Measurements from ENCODE around the gene SPAST. TPM values are rescaled to one million over a fixed set of nuclear protein-coding genes. Genes with fewer than 3 reads are reported as not detected.

SPAST gene
- total RNA-seq, 1 experiment from 2014 or later = 37.8 TPM

DNA sequence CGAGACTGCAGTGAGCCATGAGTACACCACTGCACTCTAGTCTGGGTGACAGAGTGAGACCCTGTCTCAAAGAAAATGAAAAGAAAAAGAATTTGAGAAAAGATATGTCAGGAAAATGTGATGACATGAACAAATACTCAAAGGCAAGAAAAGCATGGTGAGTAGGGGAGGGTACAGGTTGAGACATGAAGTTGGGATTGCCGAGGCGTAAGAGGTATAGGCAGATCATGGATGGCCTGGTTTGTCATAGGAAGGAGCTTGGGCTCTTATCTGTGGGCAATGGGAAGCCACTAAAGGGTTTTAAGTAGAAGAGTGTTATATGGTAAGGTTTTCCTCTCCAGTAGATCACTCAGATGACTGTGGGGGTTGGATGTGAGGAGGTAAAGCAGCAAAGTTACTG is 32.3 kb downstream of the SPAST start:
- DNase-seq (ENCODE audit: low read depth, low spot score) (no peak), ATAC-seq (no peak)
- no TSS peak for BruUV-seq (replicated peaks)
- H3K27me3 ChIP-seq (ENCODE audit: control insufficient read depth, insufficient read depth, low read length) = no peaks in the 10 kb centered on the region
- intact Hi-C loops (cut with micrococcal nuclease; ENCODE audit: unreplicated experiment) = no loop called here
- H3K4me3 ChIP-seq (ENCODE audit: low read depth in 2 of 2, low read length in 2 of 2) = no peak overlapping the region
- H3K9me3 ChIP-seq (ENCODE audit: control insufficient read depth, insufficient read depth, low read depth, low read length) = no peaks in the 10 kb centered on the region
- POLR2A ChIA-PET = no interaction called here
- CTCF ChIA-PET = no interaction called here
- H3K27ac ChIP-seq (ENCODE audit: low read length) = no peak overlapping the region
- in situ Hi-C loops (cut with HindIII; ENCODE audit: low pct_unique_long_range_greater_than_20kb, low sequenced_read_pairs) = no loop called here
- no peaks in the 10 kb centered on the region for H3K4me1 ChIP-seq (ENCODE audit: control insufficient read depth, insufficient read depth, low read length)
- no peaks in the 10 kb centered on the region; the same call in 1 of the 2 replicates for H3K36me3 ChIP-seq (ENCODE audit: control insufficient read depth, insufficient read depth, low read length)
- TF ChIP-seq POLR2AphosphoS5 (IDR thresholded peaks at IDR 0.05; ENCODE audit: low read depth, low read length) (no peak), TCF7L2 (IDR thresholded peaks at IDR 0.05; ENCODE audit: low read depth, low read length) (no peak), SIN3A (IDR thresholded peaks at IDR 0.05; ENCODE audit: borderline replicate concordance, insufficient read depth, low read depth, low read length) (no peak)
- TF ChIP-seq, protein P1, sequence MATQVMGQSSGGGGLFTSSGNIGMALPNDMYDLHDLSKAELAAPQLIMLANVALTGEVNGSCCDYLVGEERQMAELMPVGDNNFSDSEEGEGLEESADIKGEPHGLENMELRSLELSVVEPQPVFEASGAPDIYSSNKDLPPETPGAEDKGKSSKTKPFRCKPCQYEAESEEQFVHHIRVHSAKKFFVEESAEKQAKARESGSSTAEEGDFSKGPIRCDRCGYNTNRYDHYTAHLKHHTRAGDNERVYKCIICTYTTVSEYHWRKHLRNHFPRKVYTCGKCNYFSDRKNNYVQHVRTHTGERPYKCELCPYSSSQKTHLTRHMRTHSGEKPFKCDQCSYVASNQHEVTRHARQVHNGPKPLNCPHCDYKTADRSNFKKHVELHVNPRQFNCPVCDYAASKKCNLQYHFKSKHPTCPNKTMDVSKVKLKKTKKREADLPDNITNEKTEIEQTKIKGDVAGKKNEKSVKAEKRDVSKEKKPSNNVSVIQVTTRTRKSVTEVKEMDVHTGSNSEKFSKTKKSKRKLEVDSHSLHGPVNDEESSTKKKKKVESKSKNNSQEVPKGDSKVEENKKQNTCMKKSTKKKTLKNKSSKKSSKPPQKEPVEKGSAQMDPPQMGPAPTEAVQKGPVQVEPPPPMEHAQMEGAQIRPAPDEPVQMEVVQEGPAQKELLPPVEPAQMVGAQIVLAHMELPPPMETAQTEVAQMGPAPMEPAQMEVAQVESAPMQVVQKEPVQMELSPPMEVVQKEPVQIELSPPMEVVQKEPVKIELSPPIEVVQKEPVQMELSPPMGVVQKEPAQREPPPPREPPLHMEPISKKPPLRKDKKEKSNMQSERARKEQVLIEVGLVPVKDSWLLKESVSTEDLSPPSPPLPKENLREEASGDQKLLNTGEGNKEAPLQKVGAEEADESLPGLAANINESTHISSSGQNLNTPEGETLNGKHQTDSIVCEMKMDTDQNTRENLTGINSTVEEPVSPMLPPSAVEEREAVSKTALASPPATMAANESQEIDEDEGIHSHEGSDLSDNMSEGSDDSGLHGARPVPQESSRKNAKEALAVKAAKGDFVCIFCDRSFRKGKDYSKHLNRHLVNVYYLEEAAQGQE (IDR thresholded peaks at IDR 0.05; ENCODE audit: insufficient read depth in 1 of 2, low read depth in 2 of 2, low read length in 1 of 2) = no peak
- TF ChIP-seq, protein P2, sequence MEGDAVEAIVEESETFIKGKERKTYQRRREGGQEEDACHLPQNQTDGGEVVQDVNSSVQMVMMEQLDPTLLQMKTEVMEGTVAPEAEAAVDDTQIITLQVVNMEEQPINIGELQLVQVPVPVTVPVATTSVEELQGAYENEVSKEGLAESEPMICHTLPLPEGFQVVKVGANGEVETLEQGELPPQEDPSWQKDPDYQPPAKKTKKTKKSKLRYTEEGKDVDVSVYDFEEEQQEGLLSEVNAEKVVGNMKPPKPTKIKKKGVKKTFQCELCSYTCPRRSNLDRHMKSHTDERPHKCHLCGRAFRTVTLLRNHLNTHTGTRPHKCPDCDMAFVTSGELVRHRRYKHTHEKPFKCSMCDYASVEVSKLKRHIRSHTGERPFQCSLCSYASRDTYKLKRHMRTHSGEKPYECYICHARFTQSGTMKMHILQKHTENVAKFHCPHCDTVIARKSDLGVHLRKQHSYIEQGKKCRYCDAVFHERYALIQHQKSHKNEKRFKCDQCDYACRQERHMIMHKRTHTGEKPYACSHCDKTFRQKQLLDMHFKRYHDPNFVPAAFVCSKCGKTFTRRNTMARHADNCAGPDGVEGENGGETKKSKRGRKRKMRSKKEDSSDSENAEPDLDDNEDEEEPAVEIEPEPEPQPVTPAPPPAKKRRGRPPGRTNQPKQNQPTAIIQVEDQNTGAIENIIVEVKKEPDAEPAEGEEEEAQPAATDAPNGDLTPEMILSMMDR (IDR thresholded peaks at IDR 0.05) = no peak

DNA sequence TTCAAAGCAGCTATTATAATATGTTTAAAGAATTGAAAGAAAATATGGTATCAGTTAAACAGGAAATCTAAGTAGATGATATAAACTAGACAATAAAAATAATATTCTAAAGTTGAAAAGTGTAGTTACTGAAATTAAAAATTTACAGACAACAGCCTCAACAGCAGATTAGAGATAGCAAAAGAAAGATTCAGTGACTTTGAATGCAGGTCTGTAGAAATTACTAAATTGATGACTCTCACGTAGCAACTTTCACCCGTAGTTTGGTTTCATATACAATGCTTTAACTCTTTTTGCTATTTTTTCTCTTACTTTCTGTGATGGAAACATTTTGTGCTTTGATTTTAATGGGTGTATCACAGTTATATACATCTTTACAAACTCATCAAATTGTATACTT is 44.8 kb downstream of the SPAST start:
- ChIA-PET CTCF (no interaction called here), POLR2A (no interaction called here)
- intact Hi-C loops (cut with micrococcal nuclease; ENCODE audit: unreplicated experiment) (no loop called here), in situ Hi-C loops (cut with HindIII; ENCODE audit: low pct_unique_long_range_greater_than_20kb, low sequenced_read_pairs) (no loop called here)
- H3K4me3 ChIP-seq (ENCODE audit: low read depth in 2 of 2, low read length in 2 of 2) = no peak overlapping the region
- DNase-seq (ENCODE audit: low read depth, low spot score) (no peak), ATAC-seq (no peak)
- no peak overlapping the region for H3K27ac ChIP-seq (ENCODE audit: low read length)
- H3K9me3 ChIP-seq (ENCODE audit: control insufficient read depth, insufficient read depth, low read depth, low read length) = no peaks in the 10 kb centered on the region
- TF ChIP-seq POLR2AphosphoS5 (IDR thresholded peaks at IDR 0.05; ENCODE audit: low read depth, low read length) (no peak), TCF7L2 (IDR thresholded peaks at IDR 0.05; ENCODE audit: low read depth, low read length) (no peak), SIN3A (IDR thresholded peaks at IDR 0.05; ENCODE audit: borderline replicate concordance, insufficient read depth, low read depth, low read length) (no peak)
- TF ChIP-seq, protein P2 (IDR thresholded peaks at IDR 0.05) = no peak
- TF ChIP-seq, protein P1 (IDR thresholded peaks at IDR 0.05; ENCODE audit: insufficient read depth in 1 of 2, low read depth in 2 of 2, low read length in 1 of 2) = no peak
- H3K27me3 ChIP-seq (ENCODE audit: control insufficient read depth, insufficient read depth, low read length) = no peaks in the 10 kb centered on the region
- no peaks in the 10 kb centered on the region for H3K36me3 ChIP-seq (ENCODE audit: control insufficient read depth, insufficient read depth, low read length)
- BruUV-seq (replicated peaks) = no TSS peak
- H3K4me1 ChIP-seq (ENCODE audit: control insufficient read depth, insufficient read depth, low read length) = no peaks in the 10 kb centered on the region

Measured in Panc1 (cell line).